Panc1 (cell line): ENCODE measurements around the gene GGN.

Experiments
- CTCF ChIP-seq: fragments of 450-650 bp; IDR thresholded peaks from 2 replicates; pipeline ENCODE4 v1.5.1; 2017; ENCODE audit warnings: mild to moderate bottlenecking
- POLR2AphosphoS5 ChIP-seq: IDR thresholded peaks from 2 replicates; pipeline ENCODE4 v1.6.1; 2012; ENCODE audit warnings: mild to moderate bottlenecking, low read depth, low read length, moderate library complexity
- REST ChIP-seq, 2 experiments: IDR thresholded peaks; 2 replicates each; pipeline ENCODE4 v1.6.1; 2011 to 2012; ENCODE audit warnings: low read depth in 2 of 2, control low read depth in 1 of 2, low read length in 1 of 2, mild to moderate bottlenecking in 1 of 2, moderate library complexity in 1 of 2; ENCODE audit not compliant: insufficient read depth in 1 of 2
- TCF7L2 ChIP-seq: IDR thresholded peaks from 2 replicates; pipeline ENCODE4 v1.6.1; 2011; ENCODE audit warnings: mild to moderate bottlenecking, low read depth, low read length, inconsistent platforms

GRCh38 chr19:38361633-38362075, 26.2 kb downstream of the GGN start:
- no peak for TF ChIP-seq REST (IDR thresholded peaks at IDR 0.05; ENCODE audit: insufficient read depth in 1 of 2, low read depth in 2 of 2, low read length in 1 of 2)
- no peak for TF ChIP-seq CTCF
- no peak; the same call in 1 of the 2 replicates for TF ChIP-seq POLR2AphosphoS5
- no peak for TF ChIP-seq TCF7L2
